HUDEP-2 (cell line): ENCODE data around the gene MERTK.

Experiments used
- DNase-seq, 76 experiments: peaks; one replicate each; lab custom pipeline; 2025; ENCODE audit not compliant: unreplicated experiment in 76 of 76; lab: John Stamatoyannopoulos, UW

The MERTK gene

GRCh38 chr2:111975053-111975552 lies 76.7 kb downstream of the MERTK start:
- no peak for DNase-seq

- no peak for DNase-seq
Measured at GRCh38 chr2:111975819-111976218, 77.4 kb downstream of the MERTK start.

- DNase-seq, result no peak
Measured at GRCh38 chr2:111977240-111977639, 78.8 kb downstream of the MERTK start.

- no peak for DNase-seq
Measured at GRCh38 chr2:111978452-111979170, 80.2 kb downstream of the MERTK start.

- DNase-seq, result no peak
Measured at GRCh38 chr2:111981666-111982065, 83.3 kb downstream of the MERTK start.

GRCh38 chr2:111982822-111983221 lies 84.4 kb downstream of the MERTK start:
- DNase-seq, result no peak

- DNase-seq, result no peak
Measured at GRCh38 chr2:111983478-111984212, 85.2 kb downstream of the MERTK start.

GRCh38 chr2:111984213-111984604 lies 85.8 kb downstream of the MERTK start:
- DNase-seq, result no peak

GRCh38 chr2:111985514-111985913 lies 87.1 kb downstream of the MERTK start:
- DNase-seq, result no peak

- no peak for DNase-seq
Measured at GRCh38 chr2:111986116-111986900, 87.9 kb downstream of the MERTK start.

GRCh38 chr2:111990375-111990774 lies 92.0 kb downstream of the MERTK start:
- no peak for DNase-seq

GRCh38 chr2:111990856-111991255 lies 92.4 kb downstream of the MERTK start:
- no peak for DNase-seq

GRCh38 chr2:111994042-111994441 lies 95.6 kb downstream of the MERTK start:
- DNase-seq, result no peak

GRCh38 chr2:111995148-111995547 lies 96.7 kb downstream of the MERTK start:
- DNase-seq, result no peak

- DNase-seq, result no peak
Measured at GRCh38 chr2:111999809-112000208, 101.4 kb downstream of the MERTK start.

GRCh38 chr2:112000399-112001135 lies 102.2 kb downstream of the MERTK start:
- DNase-seq, result no peak

- no peak for DNase-seq
Measured at GRCh38 chr2:112001136-112001715, 102.8 kb downstream of the MERTK start.

- no peak for DNase-seq
Measured at GRCh38 chr2:112001942-112002341, 103.5 kb downstream of the MERTK start.

GRCh38 chr2:112003576-112004252 lies 105.3 kb downstream of the MERTK start:
- DNase-seq, result no peak

GRCh38 chr2:112004253-112004645 lies 105.8 kb downstream of the MERTK start:
- DNase-seq, result no peak
